Erythroblast (primary cell): ENCODE measurements around the gene RAB40C.

Experiments
- GATA1 ChIP-seq: IDR thresholded peaks from 2 replicates; pipeline ENCODE4 v1.6.1; 2011; ENCODE audit warnings: low read depth, mild to moderate bottlenecking, control low read depth, low read length, moderate library complexity
- POLR2A ChIP-seq: IDR thresholded peaks from 2 replicates; pipeline ENCODE4 v1.6.1; 2011; ENCODE audit warnings: mild to moderate bottlenecking, low read length

DNA sequence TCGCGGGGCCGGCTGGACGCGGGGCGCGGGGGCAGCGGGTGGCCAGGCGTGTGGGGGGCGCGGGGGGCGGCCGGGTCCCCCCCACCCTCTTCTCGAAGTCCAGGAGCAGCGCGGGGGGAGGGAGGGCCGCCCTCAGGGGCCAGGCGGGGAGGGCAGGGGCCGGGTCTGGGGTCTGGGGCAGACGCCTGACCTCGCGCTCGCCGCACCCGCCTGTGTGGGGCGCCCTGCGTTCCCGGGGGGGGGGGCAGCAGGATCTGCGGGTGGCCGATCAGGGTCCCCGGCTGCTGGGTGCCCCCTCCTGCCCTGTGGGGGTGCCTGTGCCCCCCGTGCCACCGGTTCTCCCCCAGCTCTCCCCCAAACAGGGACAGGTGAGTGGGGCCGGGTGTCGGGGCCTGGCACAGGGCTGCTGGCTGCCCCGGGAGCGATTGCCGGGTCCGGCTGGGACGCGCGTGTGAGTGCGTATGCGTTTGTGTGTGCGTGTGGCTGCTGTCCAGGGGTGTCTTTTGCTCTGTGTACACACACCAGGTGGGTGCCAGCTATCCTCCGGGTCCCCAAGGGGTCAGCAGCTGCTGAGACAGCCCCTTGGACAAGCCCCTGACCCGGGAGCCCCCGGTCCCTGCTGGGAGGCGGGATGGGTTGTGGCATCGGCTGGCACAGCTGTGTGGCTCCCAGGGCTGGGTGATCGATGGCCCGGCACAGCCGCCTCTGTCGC, 29.0 kb upstream of the RAB40C start:
- TF ChIP-seq POLR2A = no peak
- no peak for TF ChIP-seq GATA1
